Renal cortical epithelial cell (primary cell): ENCODE measurements around the gene VPS33A. TPM values are rescaled to one million over a fixed set of nuclear protein-coding genes. Genes with fewer than 3 reads are reported as not detected.
A peak's percentile ranks its signal among the peaks of the same experiment; 100 is the strongest.
"Not testable (repeated sequence)": the region's sequence is repeated elsewhere in the genome, so short reads cannot be mapped to it uniquely, and the experiment has no call there.

ENCODE experiments used
- DNase-seq: peaks from one replicate; pipeline ENCODE4 v3.0.0-alpha.2; 2011; ENCODE audit warnings: low read depth
- total RNA-seq: library from RNA; depleted of rRNA; stranded (reverse); fragments of >200 nt; gene quantifications from 2 replicates; pipeline ENCODE4 v1.2.3, GENCODE V29; 2014

The VPS33A gene
- total RNA-seq, 1 donor from 2014 or later = 32.0 TPM

DNA sequence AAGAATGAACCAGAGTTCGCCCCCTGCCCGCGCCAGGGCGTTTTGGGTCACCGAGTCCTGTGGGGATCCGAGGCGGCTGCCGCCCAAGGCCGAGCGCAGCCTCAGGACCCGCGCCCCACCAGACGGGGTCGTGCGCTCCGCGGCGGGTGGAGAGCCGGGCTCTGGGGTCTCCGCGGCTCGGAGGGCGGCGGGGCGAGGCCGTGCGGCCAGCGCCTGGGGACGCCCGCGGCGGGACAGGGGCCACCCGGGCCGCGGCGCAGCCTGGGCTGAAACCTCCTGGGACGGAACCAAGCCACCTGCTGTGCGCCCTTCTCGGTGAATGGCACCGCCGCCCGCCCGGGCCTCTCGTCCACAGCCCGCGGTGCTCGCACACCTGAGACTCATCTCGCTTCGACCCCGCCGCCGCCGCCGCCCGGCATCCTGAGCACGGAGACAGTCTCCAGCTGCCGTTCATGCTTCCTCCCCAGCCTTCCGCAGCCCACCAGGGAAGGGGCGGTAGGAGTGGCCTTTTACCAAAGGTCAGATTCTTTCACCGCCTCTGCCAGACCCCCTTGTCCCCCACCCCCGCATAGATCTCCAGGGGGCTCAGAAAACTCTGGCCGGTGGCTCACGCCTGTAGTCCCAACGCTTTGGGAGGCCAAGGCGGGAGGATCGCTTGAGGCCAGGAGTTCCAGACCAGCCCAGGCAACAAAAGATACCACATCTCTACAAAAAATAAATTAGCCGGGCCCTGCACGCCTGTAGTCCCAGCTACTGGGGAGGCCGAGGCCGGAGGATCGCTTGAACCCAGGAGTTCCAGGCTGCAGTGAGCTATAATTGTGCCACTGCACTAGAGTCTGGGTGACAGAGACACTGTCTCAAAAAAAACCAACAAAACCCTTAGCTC is 61.9 kb downstream of the VPS33A start:
- DNase-seq = no peak

GRCh38 chr12:122203301-122204166 is 62.8 kb downstream of the VPS33A start, which contains the start of gene B3GNT4:
B3GNT4 (plus strand) TSS chr12:122203709; CDS start chr12:122204619, 910 bp downstream.
- peak; percentile 28 for DNase-seq

DNA sequence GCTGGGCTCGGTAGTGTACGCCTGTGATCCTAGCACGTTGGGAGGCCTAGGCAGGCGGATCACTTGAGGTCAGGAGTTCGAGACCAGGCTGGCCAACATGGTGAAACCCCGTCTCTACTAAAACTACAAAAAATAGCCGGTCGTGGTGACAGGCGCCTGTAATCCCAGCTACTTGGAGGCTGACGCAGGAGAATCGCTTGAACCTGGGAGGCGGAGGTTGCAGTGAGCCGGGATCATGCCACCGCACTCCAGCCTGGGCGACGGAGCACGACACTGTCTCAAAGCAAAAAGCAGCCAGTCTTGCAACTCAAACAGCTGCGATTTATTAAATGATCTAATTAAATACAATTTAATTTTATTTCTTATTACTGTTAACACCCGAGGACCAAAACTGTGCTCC is 63.5 kb downstream of the VPS33A start:
- not testable (repeated sequence) for DNase-seq

DNA sequence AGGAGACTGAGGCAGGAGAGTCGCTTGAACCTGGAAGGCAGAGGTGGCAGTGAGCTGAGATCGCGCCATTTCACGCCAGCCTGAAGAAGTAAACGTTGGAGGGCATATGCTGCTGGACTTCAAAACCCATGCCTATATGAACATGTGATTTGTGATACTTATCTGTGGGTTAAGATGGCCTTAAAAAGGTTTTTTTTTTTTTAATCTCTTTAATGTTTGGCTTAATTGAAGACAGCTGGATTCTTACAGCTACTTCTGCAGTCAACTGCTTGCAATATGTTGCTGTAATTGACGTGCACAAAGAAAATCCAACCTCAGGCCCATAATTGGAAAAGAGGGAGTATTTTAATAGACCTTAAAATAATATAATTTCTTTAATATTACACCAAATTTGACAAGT is 64.3 kb downstream of the VPS33A start:
- no peak for DNase-seq

DNA sequence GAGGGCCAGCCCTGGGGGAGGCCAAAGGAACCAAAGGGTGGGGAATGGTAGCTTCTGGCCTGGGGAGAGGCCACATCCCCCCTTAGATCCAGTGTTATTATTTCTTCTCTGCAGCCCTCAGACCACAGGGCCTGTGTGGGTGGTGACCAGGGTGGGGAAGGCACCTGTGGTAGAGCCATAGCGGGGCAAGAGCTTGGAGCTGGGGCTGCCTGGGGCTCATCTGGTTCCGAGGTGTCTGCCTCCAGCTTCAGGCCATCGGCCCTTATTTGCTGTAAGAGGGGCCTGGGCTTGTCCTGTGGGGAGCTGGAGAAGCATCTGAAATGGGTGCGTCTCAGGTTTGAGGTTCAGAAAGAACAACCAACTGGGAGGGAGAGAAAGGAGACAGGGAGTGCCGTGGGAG is 64.9 kb downstream of the VPS33A start:
- no peak for DNase-seq

- no peak for DNase-seq
These were observed 65.6 kb downstream of the VPS33A start for GRCh38 chr12:122200541-122201175.

DNA sequence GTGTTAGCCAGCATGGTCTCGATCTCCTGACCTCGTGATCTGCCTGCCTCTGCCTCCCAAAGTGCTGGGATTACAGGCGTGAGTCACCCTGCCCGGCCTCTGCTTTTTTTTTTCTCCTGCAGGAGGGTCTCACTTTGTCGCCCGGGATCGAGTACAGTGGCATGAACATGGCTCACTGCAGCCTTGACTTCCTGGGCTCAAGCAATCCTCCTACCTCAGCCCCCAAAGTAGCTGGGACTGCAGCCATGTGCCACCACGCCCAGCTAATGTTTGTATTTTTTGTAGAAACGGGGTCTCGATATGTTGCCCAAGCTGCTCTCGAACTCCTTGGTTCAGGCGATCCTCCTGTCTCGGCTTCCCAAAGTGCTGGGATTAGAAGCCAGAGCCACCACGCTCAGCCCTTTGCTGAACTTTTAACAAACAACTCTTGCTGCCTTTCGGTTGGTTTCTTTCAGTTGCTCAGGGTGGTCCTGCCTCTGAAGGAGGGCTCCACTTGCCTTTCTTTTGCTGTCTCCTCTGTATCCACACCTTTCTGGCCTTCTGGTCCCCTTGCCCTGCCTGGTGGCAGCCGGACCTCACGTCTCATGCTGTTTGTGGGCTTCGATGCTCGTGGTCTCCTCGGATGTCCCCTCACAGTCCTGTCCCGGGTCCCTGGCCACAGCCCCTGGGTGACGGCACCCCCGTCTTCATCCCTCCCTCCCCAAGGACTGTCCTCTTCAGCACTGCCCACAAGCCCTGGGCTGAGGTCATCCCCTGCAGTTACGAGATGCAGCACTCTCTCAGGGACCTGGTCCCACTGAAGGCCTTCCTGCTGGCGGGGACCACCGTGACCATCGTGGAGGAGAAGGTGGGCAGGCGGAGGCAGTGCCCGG is 66.6 kb downstream of the VPS33A start:
- no peak for DNase-seq

DNA sequence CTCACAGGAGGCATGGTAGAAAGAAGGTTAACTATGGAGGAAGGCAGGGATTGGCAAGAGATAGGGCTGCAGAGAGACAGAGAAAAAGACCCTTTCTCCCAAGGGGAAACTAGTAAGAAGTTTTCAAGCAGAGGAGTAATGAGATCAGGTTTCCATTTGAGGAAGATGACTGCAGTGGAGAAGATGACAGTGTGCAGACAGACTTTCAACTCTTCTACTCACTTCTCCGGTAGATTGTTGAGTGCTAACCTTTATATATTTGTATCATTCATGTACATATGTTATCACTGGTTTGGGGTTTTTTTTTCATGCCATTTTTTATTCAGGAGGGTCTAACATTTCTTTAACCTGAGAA is 68.7 kb downstream of the VPS33A start:
- no peak for DNase-seq

- no peak for DNase-seq
These were observed 70.9 kb downstream of the VPS33A start for GRCh38 chr12:122195405-122195804.

DNA sequence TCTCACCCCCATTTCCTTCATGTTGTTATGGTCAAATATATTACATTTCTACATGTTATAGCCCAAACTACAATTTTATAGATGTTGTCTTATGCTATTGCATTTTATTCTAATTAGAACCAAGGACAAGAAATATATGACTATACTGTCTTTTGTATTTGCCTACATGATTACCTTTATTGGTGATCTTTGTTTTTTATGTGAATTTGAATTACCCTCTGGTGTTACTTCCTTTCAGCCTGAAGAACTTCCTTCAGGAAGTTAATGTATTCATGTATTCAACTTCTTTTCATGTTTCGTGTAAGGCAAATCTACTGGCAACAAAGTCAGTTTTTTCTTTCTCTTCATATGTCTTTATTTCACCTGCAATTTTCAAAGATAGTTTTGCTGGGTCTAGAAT is 71.5 kb downstream of the VPS33A start:
- DNase-seq = no peak

DNA sequence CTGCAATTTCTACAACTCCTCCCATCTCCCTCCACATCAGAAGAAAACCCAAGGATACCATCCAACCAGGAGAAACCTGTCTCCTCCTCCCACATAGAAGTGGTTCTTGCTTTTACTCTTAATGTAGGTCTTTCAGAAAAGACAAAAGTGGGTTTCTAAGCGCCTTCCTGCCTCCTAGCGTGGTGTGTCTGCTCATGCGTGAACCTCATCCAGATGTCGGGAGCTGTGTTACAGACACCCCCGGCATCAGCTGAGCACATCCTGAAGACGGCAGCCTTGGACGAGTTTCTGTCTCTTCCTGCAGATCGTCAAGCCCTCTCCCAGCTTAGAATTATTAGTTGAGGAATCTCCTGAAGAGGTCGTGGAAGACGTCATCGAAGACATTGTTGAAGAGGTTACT is 73.9 kb downstream of the VPS33A start:
- no peak for DNase-seq

GRCh38 chr12:122190842-122191668 is 75.2 kb downstream of the VPS33A start:
- DNase-seq = peak; percentile 57

DNA sequence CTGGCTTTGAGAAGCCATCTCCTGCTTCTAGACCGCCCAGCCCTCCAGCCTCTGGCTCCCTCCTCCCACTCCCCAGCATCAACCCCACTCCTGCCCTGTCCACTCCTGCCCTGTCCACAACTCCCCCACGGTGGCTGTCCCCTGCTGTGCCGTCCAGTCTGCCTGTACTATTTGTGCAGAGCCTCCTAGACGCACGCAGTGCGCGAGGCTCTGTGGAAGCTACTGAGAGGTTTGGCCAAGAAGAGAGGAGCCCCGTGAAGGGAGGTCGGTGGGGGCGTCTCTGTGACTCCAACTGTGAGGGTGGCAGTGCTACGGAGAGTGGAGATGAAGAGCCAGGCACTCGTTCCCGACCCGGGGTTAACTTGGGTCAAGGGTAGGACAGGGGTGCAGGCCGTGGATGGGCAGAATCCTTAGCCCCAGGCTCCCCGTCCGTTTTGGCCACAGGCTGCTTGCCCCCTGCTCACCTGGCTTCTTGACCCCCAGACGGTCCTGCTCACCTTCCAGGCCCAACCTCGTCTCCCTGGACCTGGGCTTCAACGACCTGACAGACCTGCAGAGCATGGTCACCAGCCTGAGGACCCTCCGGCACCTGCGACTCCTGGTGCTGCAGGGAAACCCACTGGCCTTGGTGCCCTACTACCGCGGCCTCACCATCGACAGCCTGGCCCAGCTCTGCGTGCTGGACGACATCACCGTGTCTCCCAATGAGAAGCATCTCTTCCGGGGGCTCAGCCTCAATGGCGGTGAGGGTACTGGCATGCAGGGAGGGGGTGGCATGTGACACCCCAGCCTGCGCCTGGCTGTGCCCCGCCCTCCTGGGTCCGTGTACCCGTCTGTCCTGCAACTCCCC is 76.4 kb downstream of the VPS33A start:
- no peak for DNase-seq

DNA sequence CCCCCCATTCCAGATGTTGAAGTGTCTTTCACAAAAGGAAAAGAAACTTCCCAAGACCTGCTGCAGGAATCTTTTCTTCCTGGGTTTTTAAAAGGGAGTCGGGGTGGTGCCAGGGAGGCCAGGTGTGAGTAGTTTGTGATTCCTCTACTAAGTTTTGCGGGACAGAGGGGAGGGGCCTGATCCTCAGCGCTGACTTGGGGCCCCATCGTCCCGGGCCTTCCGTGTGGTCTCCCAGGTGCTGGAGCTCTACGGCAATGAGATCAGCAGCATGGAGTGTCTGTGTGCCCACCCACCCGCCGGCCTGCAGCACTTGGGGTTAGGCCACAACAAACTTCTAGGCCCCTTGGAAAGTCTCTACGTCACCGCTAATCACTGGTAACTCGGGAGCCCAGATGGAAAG is 78.8 kb downstream of the VPS33A start:
- DNase-seq = no peak

DNA sequence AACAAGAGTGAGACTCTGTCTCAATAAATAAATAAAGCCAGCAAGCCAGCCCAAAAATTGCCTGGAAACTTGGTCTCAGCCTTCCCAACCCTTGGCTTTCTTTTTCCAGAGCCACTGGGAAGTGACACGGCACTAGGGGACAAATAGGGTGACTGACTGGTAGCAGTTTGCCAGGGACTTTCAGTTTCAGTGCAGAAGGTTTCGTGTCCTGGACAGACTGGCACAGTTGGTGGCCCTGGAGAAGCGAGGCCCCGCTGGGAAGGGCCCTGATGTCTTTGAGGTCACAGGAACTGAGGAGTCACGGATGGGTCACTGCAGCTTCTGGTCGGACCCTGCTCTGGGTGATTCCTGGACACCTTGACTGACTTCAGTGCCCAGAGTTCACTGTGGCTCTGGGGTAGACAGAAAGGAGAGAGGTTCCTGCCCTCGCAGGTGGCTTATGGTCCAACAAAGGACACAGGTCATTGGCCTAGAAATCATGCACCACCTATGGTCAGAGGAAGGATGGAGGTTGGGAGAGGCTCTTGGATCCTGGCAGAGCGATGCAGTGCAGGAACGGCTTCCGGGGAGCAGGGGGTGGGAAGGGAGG is 80.7 kb downstream of the VPS33A start:
- DNase-seq = no peak

DNA sequence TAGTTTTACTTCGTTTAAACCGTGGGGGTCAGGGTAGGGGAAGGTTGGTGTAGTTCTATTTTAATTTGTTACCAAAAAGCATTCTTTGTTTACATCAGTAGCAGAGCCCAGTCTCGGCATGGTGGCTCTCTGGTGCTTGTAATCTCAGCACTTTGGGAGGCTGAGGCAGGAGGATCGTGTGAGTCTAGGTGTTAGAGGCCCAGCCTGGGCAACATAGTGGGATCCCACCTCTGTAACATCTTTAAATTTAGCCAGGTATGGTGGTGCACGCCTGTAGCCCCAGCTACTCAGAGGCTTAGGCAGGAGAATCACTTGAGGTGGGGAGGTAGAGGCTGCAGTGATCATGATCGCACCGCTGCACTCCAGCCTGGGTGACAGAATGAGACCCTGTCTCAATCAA is 81.2 kb downstream of the VPS33A start:
- DNase-seq = no peak

DNA sequence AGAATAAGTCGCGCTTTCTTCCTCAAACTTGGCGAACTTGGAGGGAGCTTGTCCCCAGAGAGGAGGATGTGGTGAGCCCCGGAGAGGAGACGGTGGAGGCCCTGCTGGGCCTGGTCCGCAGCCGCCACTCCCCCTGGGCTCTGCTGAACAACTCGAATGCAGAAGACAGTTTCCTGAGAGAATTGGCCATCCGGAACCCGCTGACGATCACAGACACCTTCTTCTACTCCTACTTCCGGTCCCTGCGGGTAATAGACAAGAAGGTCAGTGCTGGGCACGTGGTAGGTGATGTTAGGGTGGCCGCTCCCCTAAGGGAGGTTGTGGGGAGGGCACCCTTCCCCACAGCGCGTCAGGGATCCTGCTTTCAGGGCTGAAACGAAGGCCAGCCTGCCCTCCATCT is 81.8 kb downstream of the VPS33A start:
- DNase-seq = no peak

DNA sequence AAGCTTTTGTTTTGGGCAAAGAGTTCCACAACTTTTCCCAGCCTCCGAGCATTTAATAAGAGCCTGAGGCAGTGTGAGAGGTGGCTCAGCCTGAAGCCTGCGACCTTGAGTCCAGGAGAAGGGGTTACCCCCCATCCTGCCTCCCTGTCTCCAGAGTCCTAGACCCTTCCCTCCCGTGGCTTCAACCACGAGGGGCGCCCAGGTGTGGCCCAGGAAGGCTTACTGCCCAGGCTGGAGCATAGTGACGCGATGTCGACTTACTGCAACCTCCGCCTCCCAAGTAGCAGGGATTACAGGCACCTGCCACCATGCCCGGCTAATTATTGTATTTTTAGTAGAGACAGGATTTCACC is 82.7 kb downstream of the VPS33A start:
- no peak for DNase-seq

- DNase-seq = no peak
These were observed 83.3 kb downstream of the VPS33A start, which contains the start of gene LRRC43 for GRCh38 chr12:122182887-122183587. LRRC43 (plus strand) TSS chr12:122183123; CDS start chr12:122183145, 22 bp downstream.
